Colonic mucosa (tissue), 4 donors: ENCODE data around the gene SLC8A1. TPM values are rescaled to one million over a fixed set of nuclear protein-coding genes. Genes with fewer than 3 reads are reported as not detected.

Source experiments
- DNase-seq: peaks from one replicate; pipeline ENCODE4 v3.0.0-alpha.2; 2020
- H3K27ac ChIP-seq: fragments of 200-600 bp; one replicate; pipeline ENCODE4 v1.8.0; 2021
- H3K27me3 ChIP-seq: fragments of 200-600 bp; one replicate; pipeline ENCODE4 v1.8.0; 2021
- H3K36me3 ChIP-seq: fragments of 200-600 bp; one replicate; pipeline ENCODE4 v1.8.0; 2021
- H3K4me1 ChIP-seq: fragments of 200-600 bp; one replicate; pipeline ENCODE4 v1.8.0; 2021; ENCODE audit warnings: mild to moderate bottlenecking
- H3K4me3 ChIP-seq: fragments of 200-600 bp; one replicate; pipeline ENCODE4 v1.8.0; 2021
- H3K9ac ChIP-seq, 2 donors: one replicate each; pipeline ENCODE4 v1.7.0; 2013; ENCODE audit warnings: control low read depth in 2 of 2, low read depth in 2 of 2, low read length in 2 of 2
- H3K9me3 ChIP-seq: fragments of 200-600 bp; one replicate; pipeline ENCODE4 v1.8.0; 2021
- intact Hi-C: fragments of 100-400 bp; cut with DNase I; formaldehyde crosslinking; loops from one replicate; pipeline ENCODE4 v1.14.1; 2022
- total RNA-seq, 2 donors: library from RNA; stranded (reverse); fragmentation: NEBNext Ultra II Directional in 1 of 2; extraction: Animal tissue kit (Norgen Biotek cat#: 25700) in 1 of 2; gene quantifications; one replicate each; pipeline ENCODE4 v1.2.1, GENCODE V29; 2021
- TF ChIP-seq, protein P1 (sequence below): fragments of 200-600 bp; IDR thresholded peaks from one replicate; pipeline ENCODE4 v1.8.0; 2022; ENCODE audit warnings: antibody characterized with exemption, mild to moderate bottlenecking
- donor health status: healthy.
- donor health status: DM: no; HTN: no; CAD: no.
- donor health status: DM: no; HTN: no; CAD: no.

SLC8A1 gene
- total RNA-seq, 2 donors from 2014 or later: 4.1 to 25.5 TPM

DNA sequence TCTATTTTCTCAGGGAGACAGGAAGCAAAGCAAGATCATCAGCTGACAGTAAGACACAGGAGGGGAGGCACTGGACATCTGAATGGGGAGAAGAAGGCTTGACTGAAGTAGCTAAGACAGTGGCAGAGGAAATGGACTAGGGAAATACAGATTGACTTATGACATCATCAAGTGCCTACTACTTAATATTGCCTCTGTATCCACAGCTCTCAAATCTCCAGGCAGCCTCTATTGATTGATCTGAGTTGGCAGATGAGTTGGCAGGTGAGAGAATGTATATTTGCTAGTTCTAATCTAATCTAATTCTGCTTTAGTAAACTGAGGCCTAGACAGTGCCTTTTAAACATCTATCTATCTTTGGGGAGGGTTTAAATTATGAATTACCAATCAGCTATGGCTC is 242.1 kb downstream of the SLC8A1 start:
- no peaks in the 10 kb centered on the region for H3K36me3 ChIP-seq
- intact Hi-C loops: no loop called here

DNA sequence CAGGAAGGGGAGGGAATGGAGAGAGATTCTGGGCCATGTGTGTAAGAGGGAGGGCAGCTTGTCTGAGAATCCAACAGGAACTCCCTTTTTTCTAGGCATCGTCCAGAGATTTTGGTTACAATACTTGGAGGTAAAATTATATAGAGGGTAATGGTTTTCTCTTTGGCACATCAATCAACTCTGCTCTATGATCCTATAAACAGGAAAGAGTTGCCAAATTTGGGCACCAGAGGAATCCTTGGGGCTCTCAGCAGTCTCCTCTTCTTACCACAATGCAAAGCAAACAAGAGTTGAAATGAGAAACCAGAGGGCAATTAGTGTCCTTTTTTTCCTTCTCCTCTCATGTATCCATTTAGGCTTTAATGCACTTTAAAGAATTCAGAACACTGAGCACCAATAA is 243.4 kb downstream of the SLC8A1 start:
- Histone ChIP-seq H3K36me3 (no peaks in the 10 kb centered on the region), H3K4me1 (no peaks in the 10 kb centered on the region), H3K4me3 (no peak overlapping the region), H3K9ac (no peak overlapping the region), H3K27ac (no peak overlapping the region), H3K9me3 (no peaks in the 10 kb centered on the region), H3K27me3 (no peaks in the 10 kb centered on the region)
- no peak for DNase-seq
- TF ChIP-seq, protein P1, sequence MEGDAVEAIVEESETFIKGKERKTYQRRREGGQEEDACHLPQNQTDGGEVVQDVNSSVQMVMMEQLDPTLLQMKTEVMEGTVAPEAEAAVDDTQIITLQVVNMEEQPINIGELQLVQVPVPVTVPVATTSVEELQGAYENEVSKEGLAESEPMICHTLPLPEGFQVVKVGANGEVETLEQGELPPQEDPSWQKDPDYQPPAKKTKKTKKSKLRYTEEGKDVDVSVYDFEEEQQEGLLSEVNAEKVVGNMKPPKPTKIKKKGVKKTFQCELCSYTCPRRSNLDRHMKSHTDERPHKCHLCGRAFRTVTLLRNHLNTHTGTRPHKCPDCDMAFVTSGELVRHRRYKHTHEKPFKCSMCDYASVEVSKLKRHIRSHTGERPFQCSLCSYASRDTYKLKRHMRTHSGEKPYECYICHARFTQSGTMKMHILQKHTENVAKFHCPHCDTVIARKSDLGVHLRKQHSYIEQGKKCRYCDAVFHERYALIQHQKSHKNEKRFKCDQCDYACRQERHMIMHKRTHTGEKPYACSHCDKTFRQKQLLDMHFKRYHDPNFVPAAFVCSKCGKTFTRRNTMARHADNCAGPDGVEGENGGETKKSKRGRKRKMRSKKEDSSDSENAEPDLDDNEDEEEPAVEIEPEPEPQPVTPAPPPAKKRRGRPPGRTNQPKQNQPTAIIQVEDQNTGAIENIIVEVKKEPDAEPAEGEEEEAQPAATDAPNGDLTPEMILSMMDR: no peak
- intact Hi-C loops: no loop called here

More for the DNA sequence above, 242.1 kb downstream of the SLC8A1 start:
- Histone ChIP-seq H3K9me3 (no peaks in the 10 kb centered on the region), H3K27me3 (no peaks in the 10 kb centered on the region), H3K4me1 (no peaks in the 10 kb centered on the region), H3K9ac (no peak overlapping the region), H3K4me3 (no peak overlapping the region), H3K27ac (no peak overlapping the region)
- TF ChIP-seq, protein P1: no peak
- DNase-seq: no peak

DNA sequence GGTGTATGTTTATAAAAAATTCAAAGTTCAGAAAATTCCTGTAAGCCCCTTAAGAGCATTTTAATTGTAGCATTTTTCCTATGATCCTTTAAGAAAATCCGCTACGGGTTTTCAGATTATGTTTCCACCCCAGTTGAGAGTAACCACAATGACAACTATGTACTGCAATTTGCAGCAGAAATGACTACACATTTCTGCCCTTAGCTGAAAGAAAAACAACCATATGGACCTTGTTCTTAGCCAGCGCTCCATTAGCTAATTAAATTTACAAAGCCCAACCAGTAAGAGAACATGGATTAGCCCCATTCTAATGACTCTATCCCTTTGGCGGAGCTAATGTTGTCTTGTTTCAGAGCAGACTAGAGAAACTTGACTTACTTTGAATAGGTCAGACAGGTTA is 247.6 kb downstream of the SLC8A1 start:
- intact Hi-C loops: no loop called here
- no peak overlapping the region for H3K4me3 ChIP-seq
- TF ChIP-seq, protein P1: no peak
- H3K27me3 ChIP-seq: no peaks in the 10 kb centered on the region
- DNase-seq: no peak
- no peak overlapping the region for H3K9ac ChIP-seq
- H3K9me3 ChIP-seq: no peaks in the 10 kb centered on the region
- no peaks in the 10 kb centered on the region for H3K4me1 ChIP-seq
- H3K27ac ChIP-seq: no peak overlapping the region
- H3K36me3 ChIP-seq: no peaks in the 10 kb centered on the region

DNA sequence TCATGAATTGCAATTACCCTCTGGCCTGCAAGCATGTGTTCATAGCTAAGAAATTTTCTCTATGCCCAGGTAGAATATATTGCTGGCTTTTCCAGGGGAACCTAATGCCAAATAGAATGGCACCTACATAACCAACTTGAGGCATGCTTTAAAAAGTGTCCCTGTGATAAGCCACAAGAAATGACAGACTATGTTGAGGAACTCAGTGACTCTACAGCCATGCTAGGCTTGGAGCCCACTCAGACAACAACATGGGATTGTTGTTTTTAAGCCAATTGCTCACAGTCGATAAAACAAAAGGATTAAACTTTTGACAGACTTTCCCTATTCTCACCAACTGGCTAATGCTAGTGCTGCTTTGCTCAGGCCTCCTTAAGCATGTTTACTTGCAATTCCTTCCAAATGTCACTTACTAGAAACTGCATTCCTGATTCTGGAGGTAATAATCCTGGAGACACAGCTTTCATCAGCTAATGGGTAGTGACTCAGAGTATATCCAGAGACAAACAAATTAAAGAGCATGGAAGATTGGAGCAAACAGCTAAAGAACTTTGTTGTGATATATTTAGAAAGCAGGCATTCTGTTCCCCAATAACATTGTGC is 249.0 kb downstream of the SLC8A1 start:
- TF ChIP-seq, protein P1: no peak
- H3K9ac ChIP-seq: no peak overlapping the region
- H3K9me3 ChIP-seq: no peaks in the 10 kb centered on the region
- intact Hi-C loops: no loop called here
- H3K36me3 ChIP-seq: no peaks in the 10 kb centered on the region
- H3K27ac ChIP-seq: no peak overlapping the region
- H3K4me3 ChIP-seq: no peak overlapping the region
- no peak for DNase-seq
- H3K4me1 ChIP-seq: no peaks in the 10 kb centered on the region
- no peaks in the 10 kb centered on the region for H3K27me3 ChIP-seq

DNA sequence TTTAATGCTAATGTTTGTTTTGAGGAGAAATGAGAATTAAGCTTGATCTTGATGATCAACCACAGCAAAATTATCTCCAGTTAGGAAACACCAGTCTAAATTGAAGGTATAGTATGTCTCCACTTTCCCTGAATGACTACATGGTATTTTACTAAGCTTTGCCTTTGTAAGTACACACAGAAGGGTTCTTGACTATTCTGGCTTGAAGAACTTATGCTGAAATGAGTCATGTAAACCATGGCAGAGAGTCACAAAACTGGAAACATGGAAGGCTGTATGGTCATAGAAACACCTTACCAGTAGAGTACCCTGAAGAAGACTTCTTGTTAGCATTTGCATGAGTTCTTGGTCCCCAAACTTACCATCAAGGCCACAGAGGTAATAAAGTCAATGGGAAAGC is 250.5 kb downstream of the SLC8A1 start:
- Histone ChIP-seq H3K4me3 (no peak overlapping the region), H3K9ac (no peak overlapping the region), H3K27me3 (no peaks in the 10 kb centered on the region), H3K9me3 (no peaks in the 10 kb centered on the region), H3K4me1 (no peaks in the 10 kb centered on the region), H3K36me3 (no peaks in the 10 kb centered on the region), H3K27ac (no peak overlapping the region)
- no peak for DNase-seq
- intact Hi-C loops: no loop called here
- TF ChIP-seq, protein P1: no peak
